Femur (tissue), 1 donor: ENCODE measurements around the gene CNKSR3.

ENCODE experiments used
- DNase-seq: peaks from one replicate; pipeline ENCODE4 v3.0.0-alpha.2; 2017

CNKSR3 gene

DNA sequence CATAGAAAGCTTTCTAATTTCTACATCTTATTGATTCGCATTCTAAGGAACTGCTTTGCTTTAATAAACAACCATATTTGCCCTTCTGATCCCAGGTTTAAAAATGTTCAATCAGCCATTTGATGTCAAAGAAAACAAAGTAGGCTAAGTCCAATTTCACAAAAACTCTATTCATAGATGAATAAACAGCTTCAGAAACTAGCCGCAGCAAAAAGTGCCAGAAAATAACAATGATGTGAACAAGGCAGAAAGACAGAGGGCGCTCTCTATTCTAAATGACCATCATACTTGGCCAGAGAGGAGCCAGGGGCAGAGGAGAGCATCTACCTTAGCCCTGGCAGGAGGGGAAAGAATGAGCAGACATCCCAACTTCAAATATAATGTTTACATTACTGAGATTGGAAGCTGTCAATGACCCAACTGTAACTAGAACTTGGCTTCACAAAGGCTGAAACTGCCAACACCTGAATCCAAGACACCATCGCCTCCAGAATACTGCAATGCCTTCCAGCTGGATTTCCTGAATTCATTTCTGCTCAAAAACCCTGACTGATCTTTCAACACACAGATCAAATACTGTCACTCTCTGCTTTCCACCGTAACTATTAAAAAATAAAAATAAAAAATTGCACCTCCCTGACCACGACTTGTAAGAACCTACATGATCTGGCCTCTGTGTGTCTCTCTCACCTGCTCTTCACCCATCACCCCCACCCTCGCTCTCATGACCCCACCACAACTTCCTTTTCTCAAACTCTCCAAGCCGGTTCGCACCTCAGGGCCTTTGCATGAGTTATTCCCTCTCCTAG, 9.5 kb downstream of the CNKSR3 start:
- DNase-seq, result no peak

DNA sequence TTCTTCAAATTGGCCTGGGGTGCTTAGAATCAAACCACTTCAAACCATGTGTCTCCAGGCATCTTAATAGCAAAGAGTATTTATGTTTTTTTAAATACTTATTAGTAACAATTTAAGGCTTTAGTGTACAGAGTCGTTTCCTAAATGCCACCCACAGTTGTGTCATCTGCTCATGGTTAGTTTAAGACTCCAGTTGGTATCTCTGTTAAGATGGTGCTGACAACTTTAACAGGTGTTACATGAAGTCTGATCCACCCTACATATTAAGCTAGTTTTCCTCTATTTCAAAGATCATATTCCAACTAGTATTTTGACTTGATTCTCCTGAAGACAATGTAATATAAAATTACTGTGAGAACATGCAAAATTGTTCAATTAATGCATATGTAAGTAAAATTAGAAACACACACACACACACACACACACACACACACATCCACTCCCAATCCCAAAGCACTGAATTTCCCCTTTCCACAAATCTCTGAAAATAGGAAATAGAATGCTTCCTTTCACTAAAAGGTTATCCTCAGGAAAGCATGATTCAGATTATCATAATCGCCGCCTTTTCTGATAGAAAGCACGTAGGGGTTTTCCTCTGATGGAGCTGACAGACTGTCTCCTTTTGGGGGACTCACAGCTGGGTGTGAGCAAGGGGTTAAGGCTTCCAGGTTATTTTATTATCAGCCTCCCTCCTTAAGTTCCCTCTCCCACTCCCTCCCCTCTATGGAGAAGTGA, 10.5 kb downstream of the CNKSR3 start:
- DNase-seq, result no peak

DNA sequence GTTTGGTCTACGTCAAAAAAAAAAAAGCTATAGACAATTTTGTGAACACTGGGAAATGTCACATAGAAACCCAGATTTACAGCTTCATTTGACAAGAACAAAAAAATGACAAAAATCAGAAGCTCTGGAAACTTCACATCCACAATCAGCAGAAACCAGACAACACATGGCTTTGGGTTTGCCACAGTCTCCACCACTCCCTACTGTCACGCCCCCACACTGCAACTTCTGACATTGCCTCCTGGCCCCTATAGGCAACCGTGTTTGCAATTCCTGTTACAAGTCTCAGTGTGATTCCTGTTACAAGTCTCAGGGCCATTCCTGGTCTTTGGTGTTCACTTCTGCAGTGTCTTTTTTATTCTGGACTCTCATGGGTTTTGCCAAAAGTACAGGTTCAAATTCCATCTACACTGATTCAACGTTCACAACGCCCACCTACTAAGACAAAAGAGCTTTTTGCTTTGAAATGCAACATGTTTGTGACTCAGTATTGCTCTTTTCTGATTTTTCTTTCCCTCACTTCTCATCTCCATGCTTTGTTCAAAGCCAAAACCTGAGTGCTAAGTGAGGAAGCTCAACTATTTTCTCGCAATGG, 12.0 kb downstream of the CNKSR3 start:
- no peak for DNase-seq

DNA sequence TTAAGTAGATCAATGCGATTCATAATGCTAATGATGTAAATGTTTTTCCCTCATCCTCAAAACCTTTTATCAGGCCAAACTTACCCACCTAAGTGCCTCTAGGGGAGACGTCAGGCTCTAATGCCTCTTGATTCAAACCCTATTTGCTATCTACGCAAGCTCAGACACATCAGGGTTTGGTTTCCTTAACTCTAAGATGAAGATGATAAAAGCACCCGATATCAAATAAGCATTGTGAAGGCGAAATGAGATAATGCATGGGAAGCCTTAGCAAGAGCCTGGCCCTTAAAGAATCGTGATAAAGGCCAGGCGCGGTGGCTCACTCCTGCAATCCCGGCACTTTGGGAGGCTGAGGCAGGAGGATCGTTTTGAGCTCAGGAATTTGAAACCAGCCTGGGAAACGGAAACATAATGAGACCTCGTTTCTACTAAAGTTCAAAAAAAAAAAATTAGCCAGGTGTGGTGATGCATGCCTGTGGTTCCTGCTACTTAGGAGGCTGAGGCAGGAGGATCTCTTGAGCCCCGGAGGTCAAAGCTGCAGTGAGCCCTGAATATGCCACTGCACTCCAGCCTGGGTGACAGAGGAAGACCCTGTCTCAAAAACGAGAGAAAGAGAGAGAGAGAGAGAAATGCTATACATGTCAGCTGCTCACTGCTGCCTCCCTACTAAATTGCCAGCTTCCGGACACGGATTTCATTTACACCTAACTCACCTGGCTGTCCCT, 13.5 kb downstream of the CNKSR3 start:
- no peak for DNase-seq

DNA sequence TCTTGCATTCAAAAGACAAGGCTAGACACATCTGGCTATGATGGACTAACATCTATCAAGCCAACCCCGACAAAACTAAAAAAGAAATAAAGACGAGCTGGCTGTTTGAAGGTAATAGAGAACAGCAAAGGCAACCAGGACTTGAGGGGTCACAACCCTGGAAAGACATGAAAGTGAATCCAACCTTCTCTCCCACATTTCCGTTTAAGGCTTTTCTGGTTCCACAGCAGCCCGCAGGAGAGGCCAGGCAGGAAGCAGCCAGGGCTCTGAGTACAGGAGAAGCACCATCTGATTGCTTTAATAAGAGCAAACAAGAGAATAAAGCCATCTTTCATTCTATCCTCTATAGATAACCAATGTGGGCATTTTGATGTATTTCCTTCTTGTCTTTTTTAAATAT, 14.3 kb downstream of the CNKSR3 start:
- DNase-seq, result no peak

DNA sequence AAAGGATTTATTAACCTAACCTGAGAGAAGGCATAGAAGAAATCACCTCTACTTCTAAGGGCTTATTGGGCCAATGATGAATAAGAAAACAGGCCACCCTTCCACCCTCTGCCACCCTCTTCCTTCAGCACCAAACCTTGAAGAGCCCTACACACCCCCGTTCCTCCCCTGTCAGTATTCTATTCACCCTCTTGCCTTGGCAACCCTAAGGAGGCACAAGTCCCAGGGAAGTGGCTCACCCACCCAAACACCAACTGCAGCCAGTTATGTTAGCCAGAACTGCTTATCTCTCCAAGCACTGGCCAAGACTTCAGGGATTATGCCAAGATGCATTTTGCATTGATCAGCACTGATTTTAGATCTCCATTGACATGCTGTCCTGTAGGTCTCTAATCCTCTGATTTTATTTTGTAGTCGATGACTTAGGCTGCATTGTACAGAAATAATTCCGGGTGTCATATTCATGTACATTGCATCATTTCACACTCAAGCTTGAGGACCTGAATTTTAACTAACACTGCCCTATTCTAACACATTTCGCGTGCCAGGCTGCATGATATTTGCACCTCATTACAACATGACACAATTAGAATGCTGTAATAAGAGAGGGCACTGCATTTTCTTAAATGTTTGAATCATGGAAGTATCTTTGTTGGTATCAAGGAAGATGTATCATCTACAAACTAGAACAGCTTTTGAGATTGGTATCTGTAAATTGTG, 15.7 kb downstream of the CNKSR3 start:
- DNase-seq, result no peak

DNA sequence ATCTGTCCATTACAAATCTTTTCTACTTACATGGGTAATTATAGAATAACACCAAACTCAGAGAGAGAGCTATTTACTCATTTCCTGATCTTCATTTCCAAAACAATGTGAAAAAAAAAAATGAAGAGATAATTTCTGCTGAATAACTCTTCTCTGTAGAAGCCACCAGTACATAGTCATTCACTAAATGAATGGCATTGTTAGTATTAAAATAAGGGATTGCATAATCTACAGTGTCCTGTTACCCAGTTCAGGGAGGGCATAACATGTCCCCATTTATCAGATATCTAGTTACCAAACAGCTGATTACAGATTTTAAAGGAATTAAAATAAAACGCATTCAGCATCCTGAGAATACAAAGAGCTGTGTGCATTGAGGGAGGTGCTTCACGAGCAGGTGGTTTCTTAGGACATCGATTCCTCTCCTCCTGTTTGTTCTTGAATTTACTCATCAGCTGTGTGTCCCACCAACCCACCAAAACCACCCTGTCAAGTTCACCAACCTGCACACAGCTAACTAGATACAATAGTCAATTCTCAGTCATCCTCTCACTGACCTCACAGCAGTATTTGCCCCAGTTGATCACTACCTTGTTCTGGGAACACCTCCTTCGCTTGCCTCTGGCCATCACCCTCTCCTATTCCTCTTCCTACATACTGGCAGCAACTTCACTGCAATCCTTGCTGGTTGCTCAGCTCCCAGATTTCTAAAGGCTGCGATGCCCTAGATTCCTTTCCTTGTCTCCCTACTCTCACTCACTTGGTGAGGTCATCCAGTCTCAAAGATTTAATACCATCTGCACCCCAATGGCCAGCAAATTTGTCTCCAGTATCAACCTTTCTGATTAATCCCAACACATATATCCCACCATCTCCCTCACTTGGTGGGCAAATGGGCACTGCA, 18.7 kb downstream of the CNKSR3 start:
- no peak for DNase-seq

DNA sequence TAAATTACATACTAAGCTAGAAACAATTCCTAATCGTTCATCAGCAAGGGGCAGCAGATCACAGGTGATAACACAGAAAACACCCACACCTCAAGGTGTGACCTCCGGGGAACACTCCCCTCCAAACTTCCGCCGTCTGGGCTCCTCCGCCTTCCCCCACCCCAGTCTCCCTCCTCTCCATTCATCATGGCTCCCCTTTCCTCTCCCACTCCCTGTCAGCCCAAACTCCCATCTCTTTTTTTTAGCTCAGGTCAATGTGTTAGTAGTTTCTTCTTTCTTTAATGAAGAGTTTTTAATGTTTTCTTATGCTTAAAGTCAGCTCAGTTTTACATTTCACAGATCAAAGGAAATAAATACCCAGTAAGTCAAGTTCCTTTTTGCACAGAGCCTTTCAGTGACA, 20.7 kb downstream of the CNKSR3 start:
- no peak for DNase-seq

DNA sequence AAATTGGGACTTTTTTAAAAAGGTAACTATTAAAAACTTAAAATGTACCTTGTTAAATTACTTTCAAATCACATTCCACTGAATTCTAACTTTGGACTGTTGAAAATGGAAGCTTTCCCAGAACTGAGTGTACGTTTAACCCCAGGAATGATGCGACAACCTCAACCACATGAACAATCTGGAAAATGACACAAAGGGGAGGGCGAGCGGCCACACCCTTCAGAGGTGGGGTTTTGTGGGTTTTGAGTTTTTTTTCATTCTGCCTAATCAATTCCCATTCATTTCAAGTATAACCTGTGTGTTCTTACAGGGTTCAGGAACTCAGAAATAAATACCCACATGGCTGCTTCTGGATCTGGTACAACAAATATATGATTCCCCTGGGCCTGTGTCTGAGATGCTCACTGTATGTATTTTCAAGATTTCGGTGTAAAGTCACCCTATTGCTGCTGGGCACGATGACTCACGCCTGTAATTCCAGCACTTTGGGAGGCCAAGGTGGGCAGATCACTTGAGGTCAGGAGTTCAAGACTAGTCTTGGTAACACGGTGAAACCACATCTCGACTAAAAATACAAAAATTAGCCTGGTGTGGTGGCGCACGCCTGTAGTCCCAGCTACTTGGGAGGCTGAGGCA, 21.6 kb downstream of the CNKSR3 start:
- no peak for DNase-seq

DNA sequence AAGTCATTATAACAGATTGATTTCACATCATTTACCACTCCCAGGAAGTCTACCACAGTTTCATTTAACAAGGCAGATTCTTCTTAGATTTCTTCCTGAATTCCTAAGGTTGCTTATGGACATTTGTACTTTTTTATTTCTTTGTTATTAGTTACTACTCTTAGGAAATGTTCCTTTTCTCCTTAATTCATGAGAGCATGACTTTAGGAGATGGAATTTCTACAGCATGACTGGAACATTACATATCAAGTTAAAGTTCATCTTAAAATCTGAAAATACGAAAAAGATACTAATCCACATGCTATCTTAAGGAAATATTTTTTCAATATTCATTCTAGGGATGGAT, 22.3 kb downstream of the CNKSR3 start:
- no peak for DNase-seq

DNA sequence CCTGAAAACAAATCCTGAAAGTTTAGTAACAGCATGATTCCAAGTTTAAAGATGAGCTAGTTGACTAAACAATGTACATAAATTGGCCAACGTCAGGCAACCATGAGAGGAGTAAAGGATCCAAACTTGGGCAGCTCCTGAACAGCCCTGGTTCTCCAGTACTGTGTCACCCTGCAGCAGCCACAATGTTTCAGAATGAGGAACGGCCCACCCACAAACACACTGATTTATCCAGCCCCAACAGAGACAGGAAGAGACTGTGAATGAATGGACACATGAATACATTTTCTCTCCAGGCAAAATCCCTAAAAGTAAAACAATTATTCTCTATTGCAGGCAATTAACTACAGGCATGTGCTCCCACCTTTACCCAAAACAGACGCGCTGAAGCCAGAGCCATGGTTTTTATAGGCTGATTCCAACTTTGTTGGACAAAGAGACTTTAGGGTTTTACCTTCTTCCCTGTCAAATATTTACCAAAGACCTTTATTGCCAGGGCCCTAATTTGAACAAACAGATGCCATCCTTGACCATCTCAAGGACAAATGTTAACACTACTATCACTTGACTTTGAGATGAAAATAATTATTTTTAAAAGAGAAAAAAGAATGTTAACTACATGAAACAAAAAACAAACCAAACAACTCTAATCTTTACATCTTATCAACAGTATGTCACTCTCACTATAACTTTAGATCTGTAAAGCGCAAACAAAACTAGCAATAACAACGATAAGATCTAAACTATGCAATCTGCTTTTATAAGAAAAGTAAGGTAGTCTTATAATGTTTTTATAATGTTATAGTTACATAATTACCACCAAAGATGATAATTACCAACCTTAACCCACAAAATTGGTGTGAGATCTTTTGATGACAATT, 22.9 kb downstream of the CNKSR3 start:
- no peak for DNase-seq

DNA sequence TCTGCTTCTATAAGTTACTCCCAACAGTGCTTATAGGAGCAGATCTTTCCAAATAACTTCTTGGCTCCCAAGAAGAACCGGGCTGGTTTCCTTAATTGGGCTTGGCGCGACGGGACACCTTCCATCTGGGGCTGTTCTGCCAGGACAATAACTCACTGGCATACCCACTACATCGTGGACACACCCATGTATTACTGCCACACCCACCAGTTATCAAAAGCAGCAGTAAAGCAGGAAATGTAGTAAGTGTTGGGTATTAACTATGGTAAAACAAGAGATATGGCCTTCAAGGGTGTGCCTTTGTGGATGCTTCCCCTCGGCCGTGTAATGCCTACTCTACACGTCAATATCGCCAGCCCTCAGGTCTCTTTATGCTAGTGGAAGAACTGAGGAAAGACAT, 24.7 kb downstream of the CNKSR3 start:
- DNase-seq, result no peak

DNA sequence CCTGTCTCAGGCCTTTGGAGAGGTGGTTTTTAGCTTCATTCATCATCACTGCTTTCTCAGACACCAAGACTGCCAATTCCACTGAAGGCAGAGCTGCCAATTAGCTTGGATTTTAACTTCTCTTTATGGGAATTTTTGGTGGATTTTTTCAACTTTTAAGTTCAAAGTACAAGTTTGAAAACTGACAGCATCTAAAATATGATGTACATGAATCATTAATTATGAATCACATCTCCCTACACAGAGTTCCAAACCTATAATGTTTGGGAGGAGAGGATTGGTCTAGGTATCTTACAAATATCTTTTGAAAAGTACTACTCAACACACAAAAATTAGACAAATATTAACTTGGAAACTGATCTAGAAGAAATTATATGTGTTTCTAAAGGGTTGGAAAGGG, 25.5 kb downstream of the CNKSR3 start:
- no peak for DNase-seq

DNA sequence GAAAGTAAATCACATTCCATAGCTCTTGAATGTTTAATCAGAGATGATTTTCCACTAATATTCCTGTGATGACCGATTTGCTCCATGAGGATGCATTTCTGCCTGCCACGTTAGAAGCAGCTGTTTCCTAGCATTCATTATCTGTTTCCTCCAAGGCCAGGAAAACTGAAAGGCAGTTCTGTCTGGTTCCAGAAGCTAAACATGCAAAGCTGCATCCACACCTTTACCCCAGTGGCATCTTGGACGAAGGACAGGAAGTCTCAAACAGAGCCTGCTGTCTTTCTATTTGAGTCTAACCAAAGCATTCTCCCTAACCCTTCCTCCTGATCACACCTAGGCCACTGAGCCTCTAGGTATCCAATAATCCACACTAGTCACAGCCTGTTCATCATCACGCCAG, 27.6 kb downstream of the CNKSR3 start:
- DNase-seq, result peak; percentile 64

DNA sequence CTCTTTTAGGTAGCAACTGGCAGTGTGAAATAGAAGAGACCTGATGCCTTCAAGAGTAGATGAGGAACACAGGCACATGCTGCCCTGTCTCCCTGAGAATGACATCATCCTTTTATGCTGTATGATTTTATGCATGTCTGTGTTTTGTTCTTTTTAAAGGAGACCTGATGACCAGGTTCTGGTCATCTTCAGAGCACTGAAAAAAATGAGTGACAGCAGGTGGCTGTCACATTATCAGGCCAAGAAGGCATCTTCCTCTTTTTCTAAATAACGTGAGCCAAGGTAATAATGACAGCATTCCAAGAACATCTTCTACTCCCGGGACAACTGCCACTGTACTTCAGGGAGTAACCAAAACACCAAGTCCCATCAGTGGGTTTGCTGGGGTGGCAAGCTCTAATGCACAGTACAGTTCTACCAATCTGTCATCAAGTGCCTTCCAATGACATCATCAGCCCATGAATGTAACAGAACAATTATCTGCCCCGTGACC, 28.9 kb downstream of the CNKSR3 start:
- DNase-seq, result no peak

DNA sequence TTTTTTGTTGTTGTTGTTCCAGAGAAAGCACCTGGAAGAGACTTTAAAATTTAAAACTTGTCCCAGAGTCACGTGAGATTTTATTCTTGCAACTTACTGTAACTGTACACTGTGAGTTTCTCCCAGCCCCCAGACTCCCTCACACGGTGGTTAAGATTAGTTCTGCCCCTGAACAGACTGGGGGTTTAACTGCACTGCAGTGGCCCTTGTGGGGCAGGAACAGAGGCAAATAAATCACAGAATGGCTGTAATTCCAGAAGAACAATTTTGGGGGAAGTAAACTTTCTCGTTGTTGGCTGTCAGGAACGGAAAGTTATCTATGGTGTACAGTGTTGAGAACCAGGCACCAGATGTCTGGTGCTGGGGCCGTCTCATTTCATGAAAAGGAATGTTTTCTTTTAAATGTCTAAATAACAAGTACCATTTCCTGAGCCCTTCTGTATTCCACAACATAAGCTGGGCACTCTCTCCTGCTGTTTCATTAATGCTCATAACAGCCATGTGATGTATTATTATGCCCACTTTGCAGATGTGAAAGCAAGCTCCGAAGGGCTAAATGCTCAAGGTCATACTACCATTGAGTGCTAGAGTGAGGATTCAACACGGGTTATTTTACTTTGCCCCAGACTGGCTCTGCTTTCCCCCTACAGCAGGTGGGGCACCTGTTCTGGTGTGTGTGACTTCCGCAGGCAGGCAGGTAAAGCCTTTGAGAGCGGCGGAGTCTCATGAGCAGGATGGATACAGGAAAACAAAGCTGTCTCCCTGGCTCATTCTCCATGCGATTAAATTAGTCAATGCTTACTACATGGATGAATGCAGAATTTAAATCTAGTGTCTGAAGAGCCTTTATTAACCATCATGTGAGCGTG, 30.5 kb downstream of the CNKSR3 start:
- no peak for DNase-seq

DNA sequence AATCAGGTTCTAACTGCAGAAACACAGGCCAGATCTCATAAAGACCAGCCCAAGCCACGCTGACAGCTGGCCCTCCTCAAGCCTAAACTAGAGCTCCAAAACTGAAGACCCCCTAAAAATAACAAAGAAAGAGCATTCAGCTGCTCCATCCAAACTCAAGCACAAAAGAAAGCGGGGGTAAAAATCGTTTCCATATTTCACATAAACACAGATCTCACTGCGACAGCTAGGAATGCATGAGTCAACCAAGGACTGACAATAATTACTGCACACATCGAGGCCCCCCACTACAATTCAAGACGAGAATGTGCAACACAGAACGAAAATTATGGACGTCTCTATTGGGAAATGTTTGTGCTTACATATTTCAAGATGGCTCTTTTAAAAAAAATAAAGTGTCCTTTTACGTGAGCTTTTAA, 31.1 kb downstream of the CNKSR3 start:
- no peak for DNase-seq

DNA sequence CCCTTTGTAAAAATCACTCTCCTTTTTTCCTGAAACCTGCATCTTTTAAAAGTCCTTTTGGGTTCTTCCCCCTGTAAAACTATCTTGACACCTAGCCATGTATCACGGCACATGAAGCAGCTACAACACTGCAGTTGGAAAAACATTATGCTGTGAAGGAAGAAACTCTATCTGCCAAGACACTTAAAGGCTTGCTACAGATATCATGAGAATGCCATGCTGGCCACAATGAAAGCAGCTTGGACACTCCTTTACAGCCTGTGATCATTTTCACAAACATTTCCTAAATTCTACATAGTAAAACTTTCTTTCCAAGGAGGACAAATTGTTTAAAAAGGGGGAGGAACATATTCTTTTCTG, 31.8 kb downstream of the CNKSR3 start:
- DNase-seq, result no peak
